Stimulated activated CD4-positive, alpha-beta T cell treated with anti-CD3 and anti-CD28 coated beads, Interleukin-2, amount 100 ng/mL, for 24 hours (primary cell): ENCODE measurements around the gene TMEM115.

Experiments
- DNase-seq, 2 donors: peaks; one replicate each; pipeline ENCODE4 v3.0.0-alpha.2; 2020

TMEM115 gene

DNA sequence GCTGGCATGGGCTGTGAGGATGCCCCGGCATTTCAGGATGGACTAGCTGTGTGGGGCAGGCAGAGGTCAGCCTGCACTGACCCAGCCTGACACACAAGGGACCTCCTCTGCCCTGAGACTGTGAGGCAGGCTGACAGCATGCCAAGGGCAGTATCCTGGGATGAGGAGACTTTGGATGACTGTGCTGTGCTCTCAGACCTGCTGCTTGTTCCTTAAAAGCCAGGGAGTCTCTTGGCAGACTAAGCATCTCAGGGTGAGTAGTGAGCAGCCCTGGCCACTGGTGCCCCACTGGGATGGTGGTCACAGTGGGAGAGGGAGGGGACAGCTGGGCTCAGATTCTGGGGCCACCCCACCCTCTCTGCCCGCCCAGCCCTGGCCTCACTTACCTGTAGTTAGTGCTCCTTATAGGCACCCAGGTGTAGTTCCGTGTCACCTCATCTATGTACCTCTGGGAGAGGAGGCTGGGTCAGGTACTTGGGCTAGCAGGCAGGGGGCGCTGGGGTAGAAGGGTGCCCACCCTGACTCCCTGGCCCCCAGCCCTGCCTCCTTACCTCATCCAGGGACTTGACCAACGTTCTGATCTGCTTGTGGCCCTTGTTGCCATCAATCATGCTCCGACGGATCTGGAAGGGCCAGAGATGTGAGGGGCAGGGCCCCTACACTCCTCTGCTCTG, 16.1 kb upstream of the TMEM115 start:
- DNase-seq, result no peak

DNA sequence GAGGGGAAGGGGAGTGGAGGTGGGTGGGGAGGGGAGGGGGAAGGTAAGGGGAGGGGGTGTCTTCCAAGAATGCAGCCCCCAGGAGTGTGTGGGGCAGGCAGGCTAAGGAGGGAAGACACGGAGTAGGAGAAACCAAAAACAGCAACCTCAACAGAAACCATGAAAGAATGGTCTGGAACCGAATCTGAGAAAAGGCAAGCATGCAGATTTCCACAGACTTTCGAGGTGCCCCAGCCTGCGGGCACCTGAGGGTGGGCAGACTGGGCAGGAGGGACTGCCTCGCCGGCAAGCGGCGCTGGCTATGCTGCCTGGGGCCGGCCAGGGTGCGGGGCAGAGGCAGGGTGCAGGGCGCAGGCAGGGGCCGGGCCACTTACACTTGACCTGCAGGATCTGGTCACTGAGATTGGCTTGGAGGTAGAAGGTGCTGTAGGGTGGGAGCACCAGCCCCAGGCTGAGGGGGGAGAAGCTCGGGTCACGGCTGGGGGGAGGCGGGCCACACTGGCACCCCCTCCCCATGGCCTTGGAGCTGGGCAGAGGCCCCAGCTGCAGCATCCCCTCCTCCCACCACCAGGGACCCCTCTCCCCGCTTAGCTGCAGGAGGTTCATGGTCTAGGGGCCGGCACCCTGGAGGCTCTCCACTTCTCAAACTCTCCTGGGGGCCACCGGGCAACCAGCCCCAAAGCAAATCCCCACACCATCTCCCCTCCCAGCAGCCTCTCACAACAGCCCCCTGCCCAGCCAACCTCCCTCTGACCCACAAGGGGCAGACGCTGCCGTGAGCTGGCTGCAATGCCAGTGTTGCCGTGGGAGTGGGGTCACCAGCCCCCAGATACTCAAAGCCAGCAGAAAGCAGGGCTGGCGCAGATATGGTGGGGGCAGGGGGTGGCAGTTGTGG, 15.3 kb upstream of the TMEM115 start:
- DNase-seq, result no peak

DNA sequence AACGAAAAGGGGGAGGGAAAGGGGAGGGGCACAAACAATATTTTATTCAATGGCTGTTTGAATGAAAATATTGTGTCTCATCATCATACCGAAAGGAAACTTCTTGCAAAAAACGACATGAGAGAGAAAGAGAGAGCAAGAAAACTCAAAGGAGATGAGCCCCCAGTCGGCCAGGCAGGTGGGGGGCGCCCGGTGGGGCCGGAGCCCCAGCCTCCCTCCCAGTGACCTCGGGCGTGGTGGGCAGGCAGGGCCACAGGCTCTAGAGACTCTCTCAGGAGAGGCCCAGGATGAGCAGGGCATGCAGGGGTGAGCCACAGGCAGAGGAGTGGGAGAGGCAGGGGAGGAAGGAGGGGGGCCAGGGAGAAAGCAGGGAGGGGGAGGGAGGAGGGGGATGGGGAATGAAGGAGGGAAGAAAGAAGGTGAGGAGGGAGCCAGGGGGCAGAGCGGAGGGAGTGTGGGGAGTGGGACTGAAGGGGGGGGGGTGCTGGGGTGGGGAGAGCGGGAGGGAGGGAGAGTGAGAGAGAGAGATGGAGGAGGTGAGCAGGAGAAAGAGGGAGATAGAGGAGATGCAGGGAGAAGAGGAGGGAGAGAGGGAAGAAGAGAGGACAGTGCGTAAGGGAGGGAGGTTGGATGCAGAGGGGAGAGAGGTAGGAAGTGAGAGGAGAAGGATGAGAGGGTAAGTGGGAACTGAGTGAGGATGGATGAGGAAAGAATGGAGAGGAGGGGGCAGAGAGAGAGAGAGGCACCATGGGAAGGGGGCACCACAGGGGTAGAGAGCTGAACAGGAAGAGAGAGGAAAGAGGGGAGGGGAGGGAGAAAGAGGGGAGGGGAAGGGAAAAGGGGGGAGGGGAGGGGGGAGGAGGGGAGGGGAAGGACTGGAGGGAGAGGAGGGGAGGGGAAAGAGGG, 14.1 kb upstream of the TMEM115 start:
- DNase-seq, result no peak

DNA sequence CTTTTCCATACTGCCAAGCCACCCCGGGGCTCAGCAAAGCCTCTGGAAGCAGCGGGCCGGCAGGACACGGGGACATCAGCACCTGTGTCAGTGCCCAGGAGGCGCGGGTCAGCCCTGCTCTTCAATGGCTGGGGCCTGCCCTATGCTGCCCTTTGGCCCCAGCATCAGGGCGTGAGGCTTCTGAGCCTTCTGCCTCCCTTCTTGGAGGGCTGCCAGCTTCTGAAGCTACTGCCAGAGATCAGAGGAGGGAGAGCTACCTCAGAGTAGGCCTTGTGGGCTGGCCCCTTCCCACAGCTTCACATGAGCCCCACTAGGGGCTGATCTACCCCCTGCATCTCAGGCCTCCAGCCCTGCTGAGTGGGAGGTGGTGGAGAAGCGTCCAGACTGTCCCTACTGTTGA, 13.0 kb upstream of the TMEM115 start:
- DNase-seq, result no peak

DNA sequence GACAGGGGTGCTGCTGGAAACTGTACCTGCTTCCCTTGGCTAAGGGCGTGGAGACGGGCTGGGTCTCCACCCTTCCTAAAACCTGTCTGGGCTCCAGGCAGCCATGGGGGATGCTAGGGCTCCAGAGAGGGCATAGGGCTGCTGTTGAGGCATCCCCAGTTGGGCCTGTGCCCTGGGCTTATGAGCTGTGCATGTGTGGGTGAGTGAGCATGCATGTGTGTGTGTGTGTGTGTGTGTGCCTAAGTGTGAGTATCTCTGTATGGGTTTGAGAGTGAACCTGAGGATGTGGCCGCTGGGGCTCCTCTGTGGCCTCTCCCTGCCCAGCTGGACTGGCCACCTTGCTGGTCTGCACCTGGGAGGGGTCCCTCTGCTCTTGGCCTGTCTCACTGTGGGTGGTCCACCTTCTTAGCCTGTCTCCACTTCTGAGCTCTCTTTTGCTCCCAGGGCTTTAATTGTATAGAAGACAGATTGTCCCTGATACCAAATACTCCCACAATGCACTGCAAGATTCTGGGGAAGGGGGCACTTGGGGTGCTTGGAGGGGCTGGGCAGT, 11.9 kb upstream of the TMEM115 start:
- no peak for DNase-seq

DNA sequence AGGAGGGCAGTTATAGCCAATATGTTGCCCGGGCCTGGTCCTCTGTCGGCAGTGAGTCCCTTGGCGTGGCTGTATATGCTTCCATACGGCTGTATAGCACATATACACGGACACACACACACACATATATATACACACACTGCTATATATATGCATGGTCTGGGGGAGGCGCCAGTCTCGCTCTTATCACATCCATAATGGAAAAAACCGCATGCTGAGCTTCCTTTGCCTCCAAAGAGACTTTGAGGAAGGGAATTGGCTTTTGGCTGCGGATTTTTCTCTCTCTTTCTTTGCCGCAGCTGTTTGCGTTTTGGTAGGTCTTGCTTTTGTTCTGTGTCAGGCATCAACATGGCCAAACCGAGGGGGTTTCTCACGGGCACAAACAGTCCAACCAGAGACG, 11.3 kb upstream of the TMEM115 start:
- DNase-seq, result no peak

DNA sequence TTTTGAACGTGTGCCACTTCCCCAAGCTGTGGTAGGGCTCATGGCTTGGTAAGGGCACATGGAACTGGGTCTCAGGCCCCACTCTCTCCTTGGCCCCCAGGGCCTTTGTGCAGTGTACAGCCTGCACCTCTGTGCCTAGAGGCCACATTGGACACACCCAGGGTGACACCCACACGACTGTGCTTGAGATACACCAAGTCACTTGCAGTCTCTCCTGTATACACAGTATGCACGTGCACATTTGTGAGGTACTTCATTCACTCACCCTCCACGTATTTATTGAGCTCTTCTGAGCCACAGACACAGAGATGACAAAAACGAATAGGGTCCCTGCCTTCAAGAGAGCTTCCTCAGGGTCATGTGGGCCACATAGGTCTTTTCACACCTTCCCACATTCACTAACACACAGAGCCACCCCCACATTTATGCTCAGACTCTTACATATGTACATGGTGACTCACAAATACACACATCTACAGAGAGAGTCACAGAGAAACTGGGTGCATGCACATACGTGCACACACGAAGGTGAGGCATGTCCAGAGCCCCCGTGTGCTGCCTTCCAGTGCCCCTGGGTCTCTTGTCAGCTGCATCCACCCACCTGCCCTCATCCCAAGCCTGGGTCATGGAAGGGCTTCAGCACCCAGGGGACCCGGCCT, 9.8 kb upstream of the TMEM115 start:
- no peak for DNase-seq

DNA sequence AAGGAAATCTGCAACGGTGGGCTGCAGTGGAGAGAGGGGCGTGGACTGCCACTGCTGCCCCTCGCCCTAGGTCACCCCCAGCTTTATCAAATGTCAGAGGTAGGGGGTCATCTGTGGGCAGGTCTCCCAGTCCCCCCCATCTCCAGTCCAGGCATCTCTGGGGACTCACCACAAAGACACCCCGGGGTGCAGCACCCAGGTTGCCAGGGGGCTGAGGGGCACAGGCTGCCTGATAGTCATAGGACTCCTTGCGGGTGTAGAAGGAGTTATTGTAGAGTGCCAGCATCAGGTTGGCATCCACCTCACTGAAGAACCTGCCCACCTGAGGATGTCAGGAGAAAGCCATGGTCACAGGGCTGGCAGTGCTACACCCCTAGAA, 6.5 kb upstream of the TMEM115 start:
- DNase-seq, result no peak

DNA sequence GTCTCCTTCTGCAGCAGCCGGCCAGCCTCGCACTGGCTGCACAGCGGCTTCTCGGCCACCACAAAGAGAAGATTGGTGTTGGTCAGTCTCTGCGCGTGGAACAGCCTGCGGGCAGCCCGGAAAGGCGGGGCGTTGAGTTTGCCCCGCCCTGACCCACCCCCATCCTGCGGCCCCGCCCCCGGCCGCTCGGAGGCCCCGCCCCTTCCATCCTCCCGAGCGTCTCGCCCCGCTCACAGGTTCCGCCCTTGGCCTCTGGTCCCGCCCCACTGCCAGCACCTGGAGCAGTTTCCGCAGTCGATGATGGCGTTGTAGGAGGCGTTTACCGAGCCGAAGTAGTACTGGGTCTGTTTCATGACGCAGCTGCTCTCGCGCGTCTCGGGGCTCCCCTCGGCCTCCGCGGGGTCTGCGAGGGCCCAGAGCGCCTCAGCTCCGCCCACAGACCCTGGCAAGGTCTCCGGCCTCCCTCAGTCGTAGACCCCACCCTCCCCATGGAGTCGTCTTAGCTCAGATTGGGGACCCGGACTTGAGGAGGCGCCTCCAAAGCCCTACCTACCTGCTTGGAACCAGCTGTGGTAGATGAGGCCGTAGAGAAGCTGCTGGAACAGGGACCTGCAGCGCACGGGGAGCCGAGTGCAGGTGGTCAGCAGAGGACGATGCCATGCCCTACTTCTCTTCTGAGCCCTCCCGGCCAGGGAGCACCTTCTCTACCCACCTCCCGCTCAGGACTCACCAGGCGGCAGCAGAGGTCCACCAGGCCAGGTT, 5.9 kb upstream of the TMEM115 start:
- DNase-seq, result peak; percentile 95 to 96

DNA sequence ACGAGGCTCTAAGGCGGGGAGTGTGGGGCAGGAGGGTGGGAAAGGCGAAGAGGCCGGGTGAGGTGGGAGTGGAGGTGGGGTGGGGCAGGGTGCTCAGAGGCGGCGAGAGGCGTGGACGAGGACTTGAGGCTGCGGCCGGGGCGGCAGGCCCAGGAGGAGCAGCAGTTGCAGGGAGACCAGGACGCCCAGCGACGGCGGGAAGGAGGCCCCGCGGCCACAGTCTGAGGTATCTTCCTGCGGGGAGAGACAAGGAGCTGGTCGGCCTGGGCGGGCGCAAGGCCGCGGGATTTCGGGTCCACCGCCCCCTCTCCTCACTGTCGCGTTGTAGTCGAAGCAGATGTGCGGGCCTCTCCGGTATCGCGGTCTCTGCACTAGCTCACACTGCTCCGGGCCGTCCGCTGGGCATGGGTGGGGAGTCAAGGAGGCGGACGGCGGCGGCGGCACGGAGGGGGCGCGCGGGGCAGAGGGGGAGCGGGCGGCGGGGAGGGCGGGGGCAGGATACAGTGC, 5.3 kb upstream of the TMEM115 start:
- no peak for DNase-seq

DNA sequence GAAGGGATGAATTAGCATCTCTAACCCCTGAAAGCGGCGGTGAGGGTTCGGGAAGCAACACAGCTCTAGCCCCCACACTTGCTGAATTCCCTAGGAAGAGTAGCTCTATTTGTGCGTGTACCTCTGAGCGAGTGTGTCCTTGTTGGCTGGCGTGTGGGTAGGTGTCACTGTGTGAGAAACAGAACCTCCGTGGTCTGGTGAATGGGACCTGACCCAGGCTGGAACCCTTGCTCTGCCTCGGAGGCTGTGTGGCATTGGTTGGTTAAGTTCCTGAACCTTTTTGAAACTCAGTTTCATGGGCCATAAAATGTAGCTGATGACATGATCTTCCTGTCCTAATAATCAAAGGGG, 414 bp upstream of the TMEM115 start:
- no peak for DNase-seq

DNA sequence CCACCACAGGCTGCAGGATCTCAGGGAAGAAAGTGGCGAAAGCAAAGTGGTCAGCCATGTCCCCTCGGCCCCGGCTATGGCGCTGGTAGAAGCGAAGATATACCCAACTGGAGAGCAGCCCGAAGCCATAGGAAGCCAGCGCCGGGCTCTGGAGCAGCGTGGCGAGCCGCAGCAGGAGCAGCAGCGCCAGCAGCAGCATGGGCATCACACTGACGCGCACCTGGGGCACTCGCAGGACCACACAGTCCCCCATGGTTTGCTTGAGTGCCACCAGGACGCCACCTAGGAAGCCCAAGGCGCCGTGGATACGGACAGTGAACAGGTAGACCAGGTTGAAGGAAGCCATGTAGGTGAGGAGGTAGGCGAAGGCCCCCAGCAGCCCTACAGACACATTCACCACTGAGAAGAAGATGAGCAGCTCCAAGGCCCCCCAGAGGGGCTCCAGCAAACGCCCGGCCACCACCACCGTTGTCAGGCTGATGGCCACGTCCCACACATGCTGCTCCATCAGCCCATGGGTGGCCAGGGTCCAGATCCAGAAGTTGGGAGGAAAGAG, 888 bp downstream of the TMEM115 start:
- no peak for DNase-seq

DNA sequence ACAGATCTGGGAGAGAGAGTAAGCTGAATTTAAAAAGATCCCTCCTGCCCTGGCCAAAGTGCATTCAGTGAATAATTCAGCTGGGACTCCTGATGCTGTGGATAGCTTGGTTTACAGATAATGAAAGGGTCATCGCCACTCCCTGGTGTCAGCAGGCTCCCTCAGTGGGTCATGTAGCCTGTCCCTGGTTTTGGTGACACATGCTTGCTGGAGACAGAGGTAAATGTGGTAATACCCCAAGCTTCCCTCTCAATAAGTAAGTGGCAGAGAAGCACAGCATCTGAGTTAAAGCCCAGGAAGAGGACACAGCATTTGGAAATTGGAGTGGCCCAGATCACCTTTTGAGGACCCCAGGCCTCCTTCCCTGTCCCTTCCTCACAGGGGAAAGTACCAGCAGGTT, 1.8 kb downstream of the TMEM115 start:
- DNase-seq, result no peak

DNA sequence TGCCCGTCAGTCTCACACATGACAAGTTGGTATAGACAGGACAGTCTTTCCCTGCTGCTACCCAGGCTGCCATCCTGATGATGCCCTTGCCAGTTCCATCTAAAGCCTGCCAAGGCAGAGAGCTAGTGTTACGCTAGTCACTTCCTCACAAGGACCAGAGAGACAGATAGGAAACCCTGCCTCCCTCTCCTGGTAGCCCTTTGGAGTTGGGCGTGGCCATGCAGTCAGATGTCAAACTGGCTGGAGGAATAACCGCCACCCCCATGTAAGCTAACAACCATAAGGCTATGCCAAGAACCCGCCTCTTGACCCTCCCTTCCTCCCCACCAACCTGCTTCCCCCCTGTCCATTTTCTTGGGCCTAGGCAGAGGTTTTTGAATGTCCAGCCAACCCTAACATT, 2.8 kb downstream of the TMEM115 start:
- DNase-seq, result no peak

DNA sequence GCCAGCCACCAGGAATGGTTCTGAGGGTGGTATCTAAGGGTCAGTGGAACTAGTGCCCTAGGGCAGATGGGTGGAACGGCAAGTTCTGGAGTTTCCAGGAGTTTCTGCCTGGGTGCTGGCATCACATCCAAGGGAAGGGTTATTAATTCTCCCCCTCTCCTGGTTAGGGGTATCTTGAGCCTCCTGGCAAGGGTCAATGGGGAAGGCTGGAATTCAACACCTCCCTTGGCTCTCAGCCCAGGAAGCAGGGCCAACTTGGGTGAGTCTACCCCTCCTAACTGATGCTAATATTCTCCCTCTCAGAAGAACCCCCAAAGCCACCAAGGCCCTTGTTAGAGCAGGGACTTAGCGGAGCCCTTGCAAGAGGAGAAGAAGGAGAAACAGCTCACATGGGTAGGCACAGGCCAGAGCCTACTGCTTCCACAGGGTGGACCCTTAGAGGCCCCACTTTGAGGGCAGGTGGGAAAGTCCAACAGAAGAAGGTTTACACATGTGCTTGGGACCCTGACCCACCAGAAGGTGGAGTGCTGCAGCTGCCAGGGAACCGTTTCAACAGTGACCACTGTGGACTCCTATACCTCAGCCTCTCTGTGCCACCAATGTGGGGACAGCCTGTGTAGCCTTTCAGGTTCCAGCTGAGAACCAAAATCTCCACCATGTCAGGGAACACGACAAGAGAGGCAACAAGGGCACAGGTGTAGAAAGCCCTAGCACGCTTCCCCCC, 3.3 kb downstream of the TMEM115 start:
- no peak for DNase-seq

DNA sequence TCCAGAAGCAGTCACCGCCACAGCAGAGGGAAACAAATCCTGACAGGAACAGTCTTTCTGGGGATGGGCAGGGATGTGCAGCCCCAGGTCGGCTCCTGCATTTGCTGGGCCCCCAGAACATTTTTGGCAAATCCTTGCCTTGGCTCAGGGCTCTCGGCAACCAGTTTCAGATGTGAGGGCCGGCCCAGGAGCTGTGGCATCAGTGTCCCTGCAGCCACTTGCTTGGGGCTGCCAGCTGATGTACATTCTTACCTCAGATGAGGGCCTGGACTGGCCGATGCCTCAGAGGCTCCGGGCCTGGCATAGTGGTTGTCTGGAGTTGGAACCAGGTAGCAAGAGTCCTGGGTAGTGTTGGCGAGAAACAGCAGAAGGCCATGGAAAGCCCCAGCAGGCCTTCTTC, 4.5 kb downstream of the TMEM115 start:
- no peak for DNase-seq

DNA sequence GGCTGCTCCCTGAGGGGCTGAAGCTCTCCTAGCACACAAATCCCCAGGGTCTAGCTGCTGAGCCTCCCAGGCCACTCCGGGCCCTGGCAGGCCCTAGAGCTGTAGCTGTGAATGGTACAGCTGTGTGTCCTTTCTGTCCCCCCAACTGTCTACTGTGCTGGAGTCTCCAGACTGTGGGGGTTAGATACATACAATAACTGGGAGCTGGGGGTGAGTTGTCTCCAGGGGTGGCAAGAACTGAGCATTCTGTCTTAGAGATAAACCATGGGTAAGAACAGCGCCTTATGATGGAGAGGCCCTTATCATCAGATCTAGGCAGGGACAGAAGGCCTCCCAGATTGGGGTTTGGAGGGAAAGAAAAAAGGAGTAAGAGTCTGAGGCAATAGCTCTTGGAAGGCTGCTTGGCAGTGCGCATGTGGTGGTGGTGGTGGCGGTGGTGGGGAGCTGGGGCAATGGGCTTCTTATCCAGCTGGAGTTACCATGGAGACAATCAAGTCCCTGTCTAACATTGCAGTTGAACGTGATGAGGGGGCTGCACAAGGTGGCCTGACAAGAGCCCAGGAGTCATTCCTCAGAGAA, 5.0 kb downstream of the TMEM115 start:
- DNase-seq, result no peak

DNA sequence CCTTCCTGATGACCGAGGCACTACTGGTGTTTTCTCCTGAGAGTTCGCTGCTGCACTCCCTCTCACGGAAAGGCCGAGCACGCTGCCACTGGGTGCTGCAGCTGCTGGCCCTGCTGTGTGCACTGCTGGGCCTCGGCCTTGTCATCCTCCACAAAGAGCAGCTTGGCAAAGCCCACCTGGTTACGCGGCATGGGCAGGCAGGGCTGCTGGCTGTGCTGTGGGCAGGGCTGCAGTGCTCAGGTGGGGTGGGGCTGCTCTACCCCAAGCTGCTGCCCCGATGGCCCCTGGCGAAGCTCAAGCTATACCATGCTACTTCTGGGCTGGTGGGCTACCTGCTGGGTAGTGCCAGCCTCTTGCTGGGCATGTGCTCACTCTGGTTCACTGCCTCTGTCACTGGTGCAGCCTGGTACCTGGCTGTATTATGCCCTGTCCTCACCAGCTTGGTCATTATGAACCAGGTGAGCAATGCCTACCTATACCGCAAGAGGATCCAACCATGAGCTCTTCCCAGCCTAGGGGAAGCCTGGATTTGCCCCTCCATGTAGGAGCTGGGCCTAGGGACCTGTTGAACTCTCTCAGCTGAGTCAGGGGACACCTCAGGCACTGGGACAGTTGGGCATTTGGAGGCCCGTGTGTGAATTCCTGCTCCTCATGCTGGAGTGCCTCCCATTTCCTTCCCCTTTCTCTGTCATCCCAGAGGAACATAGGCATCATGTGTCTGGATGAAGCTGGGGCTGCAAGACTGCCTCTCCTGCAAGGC, 5.9 kb downstream of the TMEM115 start:
- DNase-seq, result no peak

DNA sequence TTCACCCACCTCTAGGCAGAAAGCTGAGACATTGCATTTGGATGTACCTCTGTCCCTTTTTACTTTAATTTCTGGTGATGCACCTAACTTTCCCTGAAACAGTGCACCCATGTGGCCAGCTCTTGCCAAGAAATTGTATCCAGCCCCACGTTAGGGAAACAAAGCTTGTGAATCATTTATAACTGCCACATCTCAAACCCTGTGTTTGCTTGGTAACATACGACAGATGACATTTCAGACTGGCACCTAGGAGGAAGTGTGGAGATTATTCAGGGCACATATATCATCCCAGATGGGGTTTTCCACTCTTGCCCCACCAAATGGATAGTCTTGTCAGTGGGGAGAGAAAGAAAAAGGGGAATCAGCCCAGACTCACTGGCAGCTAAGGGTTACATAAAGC, 6.5 kb downstream of the TMEM115 start:
- DNase-seq, result no peak

DNA sequence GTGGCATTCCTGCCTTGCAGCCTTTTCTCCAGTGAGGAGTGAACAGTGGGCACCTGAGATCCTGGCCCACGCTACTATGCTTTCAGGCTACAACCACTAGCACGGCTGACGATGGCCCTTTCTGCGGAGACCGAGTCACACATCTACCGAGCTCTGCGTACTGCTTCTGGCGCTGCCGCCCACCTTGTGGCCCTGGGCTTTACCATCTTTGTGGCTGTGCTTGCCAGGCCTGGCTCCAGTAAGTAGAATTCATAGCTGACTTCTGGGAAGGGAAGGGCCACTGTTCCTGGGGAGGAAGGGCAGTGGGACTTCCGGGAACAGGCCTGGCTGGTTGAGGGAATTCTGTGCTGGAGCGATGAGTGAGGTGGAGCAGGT, 8.0 kb downstream of the TMEM115 start:
- DNase-seq, result no peak
